HCT116 (cell line): ENCODE data around the gene SH3RF2. TPM values are rescaled to one million over a fixed set of nuclear protein-coding genes. Genes with fewer than 3 reads are reported as not detected.

Experiments
- ATAC-seq: fragments of 200-7000 bp; cut with Tn5 transposase; 2 replicates; pipeline ENCODE4 v1.9.1; 2020; ENCODE audit warnings: mild to moderate bottlenecking, moderate library complexity
- BruUV-seq: library from RNA; stranded (reverse); fragments of 400-500 nt; replicated peaks from 2 replicates; lab custom pipeline; 2021; lab: Mats Ljungman, UMichigan
- CTCF ChIA-PET: fragments of 300-600 bp; sonication (Branson Sonifier 250); formaldehyde crosslinking; loops from one replicate; lab custom pipeline; 2021; ENCODE audit warnings: antibody characterized with exemption; lab: Charles Lee
- POLR2A ChIA-PET: fragments of 300-600, 350-600 bp; sonication (Branson Sonifier 250); formaldehyde crosslinking; loops from one replicate; lab custom pipeline; 2021; ENCODE audit warnings: antibody characterized with exemption; lab: Charles Lee
- RAD21 ChIA-PET, 2 experiments: fragments of 300-600 bp; sonication (Branson Sonifier 250); formaldehyde crosslinking; loops; one replicate each; lab custom pipeline; 2023; ENCODE audit warnings: low total read pairs in 2 of 2; ENCODE audit not compliant: uncharacterized antibody in 2 of 2, unreplicated experiment in 2 of 2, low non-redundant PET in 1 of 2; lab: Charles Lee
- DNase-seq: peaks from one replicate; pipeline ENCODE4 v3.0.0-alpha.2; 2010; ENCODE audit warnings: low read depth, low spot score
- H2AFZ ChIP-seq: fragments of 200-600 bp; shearing (Covaris generic), sonication (generic); 2 replicates; pipeline ENCODE4 v1.6.1; 2017; ENCODE audit warnings: low read depth, mixed run types, mixed read lengths, antibody characterized with exemption, low read length; ENCODE audit not compliant: poor library complexity, severe bottlenecking
- H3K27ac ChIP-seq: 2 replicates; pipeline ENCODE4 v1.5.1; 2012; ENCODE audit warnings: low read depth, low read length
- H3K27me3 ChIP-seq: fragments of 200-600 bp; sonication (generic); 2 replicates; pipeline ENCODE4 v1.6.1; 2016; ENCODE audit warnings: mixed run types, low read length, mixed read lengths; ENCODE audit not compliant: insufficient read depth
- H3K36me3 ChIP-seq, 2 experiments: fragments of 200-500 bp in 1 of 2; fragments of 200-600 bp in 1 of 2; sonication (Bioruptor generic) in 1 of 2; sonication (generic) in 1 of 2; 2 replicates each; pipeline versions ENCODE4 v1.5.1 to v1.6.1; 2014 to 2016; ENCODE audit warnings: low read length in 2 of 2, inconsistent platforms in 1 of 2, mixed read lengths in 1 of 2, mixed run types in 1 of 2; ENCODE audit not compliant: insufficient read depth in 2 of 2, control insufficient read depth in 1 of 2
- H3K4me1 ChIP-seq, 2 experiments: fragments of 200-600 bp in 1 of 2; sonication (generic) in 1 of 2; 2 replicates each; pipeline versions ENCODE4 v1.5.1 to v1.6.1; 2012 to 2017; ENCODE audit warnings: low read length in 2 of 2, inconsistent platforms in 1 of 2, mild to moderate bottlenecking in 1 of 2, mixed read lengths in 1 of 2, mixed run types in 1 of 2, moderate library complexity in 1 of 2; ENCODE audit not compliant: insufficient read depth in 2 of 2, control insufficient read depth in 1 of 2
- H3K4me2 ChIP-seq: fragments of 200-600 bp; sonication (generic); 2 replicates; pipeline ENCODE4 v1.6.1; 2017; ENCODE audit warnings: mixed run types, low read length, mixed read lengths
- H3K4me3 ChIP-seq, 2 experiments: fragments of 200-600 bp in 1 of 2; sonication (generic) in 1 of 2; replicated peaks in 1 of 2; 2 replicates each; pipeline ENCODE4 v1.5.1; 2011 to 2016; ENCODE audit warnings: low read length in 2 of 2, control low read depth in 1 of 2, low read depth in 1 of 2, mild to moderate bottlenecking in 1 of 2, mixed read lengths in 1 of 2, mixed run types in 1 of 2
- H3K79me2 ChIP-seq: fragments of 200-600 bp; sonication (generic); 2 replicates; pipeline ENCODE4 v1.6.1; 2017; ENCODE audit warnings: mild to moderate bottlenecking, mixed run types, low read length, moderate library complexity, mixed read lengths; ENCODE audit not compliant: insufficient read depth
- H3K9ac ChIP-seq: fragments of 200-600 bp; sonication (generic); 2 replicates; pipeline ENCODE4 v1.6.1; 2016; ENCODE audit warnings: low read length, mixed read lengths
- H3K9me2 ChIP-seq: fragments of 200-600 bp; sonication (generic), shearing (Covaris generic); 2 replicates; pipeline ENCODE4 v1.6.1; 2017; ENCODE audit warnings: mixed run types, mild to moderate bottlenecking, moderate library complexity; ENCODE audit not compliant: insufficient read depth
- H3K9me3 ChIP-seq, 2 experiments: fragments of 200-500 bp in 1 of 2; fragments of 200-600 bp in 1 of 2; sonication (Bioruptor generic) in 1 of 2; sonication (generic) in 1 of 2; 2 replicates each; pipeline ENCODE4 v1.6.1; 2014 to 2017; ENCODE audit warnings: low read length in 2 of 2, mixed read lengths in 2 of 2, inconsistent platforms in 1 of 2, low read depth in 1 of 2, mild to moderate bottlenecking in 1 of 2, mixed run types in 1 of 2, moderate library complexity in 1 of 2; ENCODE audit not compliant: control insufficient read depth in 1 of 2, insufficient read depth in 1 of 2
- H4K20me1 ChIP-seq: fragments of 200-600 bp; sonication (generic), shearing (Covaris generic); 2 replicates; pipeline ENCODE4 v1.6.1; 2017; ENCODE audit warnings: mixed run types, mild to moderate bottlenecking, moderate library complexity; ENCODE audit not compliant: insufficient read depth
- CEBPB ChIP-seq: IDR thresholded peaks from 2 replicates; pipeline ENCODE4 v1.6.1; 2012; ENCODE audit warnings: low read depth
- CTCF ChIP-seq, 3 experiments: fragments of 200-600 bp in 1 of 3; sonication (generic) in 1 of 3; IDR thresholded peaks in 2 of 3; conservative IDR thresholded peaks in 1 of 3; 2 replicates each; pipeline ENCODE4 v1.5.1; 2012 to 2017; ENCODE audit warnings: low read depth in 2 of 3, low read length in 2 of 3, antibody characterized with exemption in 1 of 3, borderline replicate concordance in 1 of 3, control low read depth in 1 of 3, mild to moderate bottlenecking in 1 of 3, mixed read lengths in 1 of 3, mixed run types in 1 of 3, moderate library complexity in 1 of 3; ENCODE audit not compliant: insufficient read depth in 1 of 3
- EZH2 ChIP-seq: fragments of 200-600 bp; sonication (generic); IDR thresholded peaks from 2 replicates; pipeline ENCODE4 v1.6.1; 2017; ENCODE audit warnings: antibody characterized with exemption, mixed run types
- FOSL1 ChIP-seq: IDR thresholded peaks from 2 replicates; pipeline ENCODE4 v1.6.1; 2012; ENCODE audit warnings: low read depth
- MAX ChIP-seq: IDR thresholded peaks from 2 replicates; pipeline ENCODE4 v1.6.1; 2012
- POLR2AphosphoS5 ChIP-seq: IDR thresholded peaks from 2 replicates; pipeline ENCODE4 v1.6.1; 2011; ENCODE audit warnings: mild to moderate bottlenecking, low read depth, low read length, moderate library complexity
- RAD21 ChIP-seq: IDR thresholded peaks from 2 replicates; pipeline ENCODE4 v1.6.1; 2012; ENCODE audit warnings: low read depth, mild to moderate bottlenecking
- REST ChIP-seq: IDR thresholded peaks from 2 replicates; pipeline ENCODE4 v1.6.1; 2012; ENCODE audit warnings: low read depth
- SP1 ChIP-seq: IDR thresholded peaks from 2 replicates; pipeline ENCODE4 v1.6.1; 2012; ENCODE audit warnings: low read depth
- SRF ChIP-seq: IDR thresholded peaks from 2 replicates; pipeline ENCODE4 v1.6.1; 2012; ENCODE audit warnings: low read depth
- intact Hi-C: fragments of 100-400 bp; cut with micrococcal nuclease; formaldehyde crosslinking; loops from 2 replicates; pipeline ENCODE4 v1.10.0; 2022
- total RNA-seq: library from RNA; stranded (reverse); gene quantifications from one replicate; pipeline ENCODE4 v1.2.1, GENCODE V29; 2021; ENCODE audit not compliant: unreplicated experiment

Gene SH3RF2
- total RNA-seq, 1 experiment from 2014 or later: 14.3 TPM

GRCh38 chr5:145943674-145944121 lies 7.3 kb downstream of the SH3RF2 start (continued):
- TF ChIP-seq CTCF (IDR thresholded peaks at IDR 0.05 in 2 of 3, conservative IDR thresholded peaks at IDR 0.05 in 1 of 3; ENCODE audit: borderline replicate concordance in 1 of 3, insufficient read depth in 1 of 3, low read depth in 2 of 3, low read length in 2 of 3) (no peak), SRF (no peak), FOSL1 (no peak), REST (no peak)

GRCh38 chr5:145944328-145944727 lies 8.0 kb downstream of the SH3RF2 start:
- ATAC-seq: no peak

More at GRCh38 chr5:145944328-145944727, 8.0 kb downstream of the SH3RF2 start:
- BruUV-seq: no TSS peak
- H3K9ac ChIP-seq: no peak overlapping the region
- ChIA-PET RAD21 (no interaction called here), CTCF (interaction anchor here (1.0 kb wide), 1 partner anchor 97 kb away, joined by 3 read pairs; no protein-coding TSS in a partner anchor), POLR2A (no interaction called here)
- H3K4me3 ChIP-seq: no peak overlapping the region
- H3K4me2 ChIP-seq: no peak overlapping the region; the same call in 1 of the 2 replicates
- peaks cover 61% of the 10 kb centered on the region for H3K79me2 ChIP-seq
- no peak for DNase-seq
- H3K36me3 ChIP-seq: no peaks in the 10 kb centered on the region
- no peaks in the 10 kb centered on the region for H4K20me1 ChIP-seq
- peaks cover 51 to 96% of the 10 kb centered on the region in 2 experiments for H3K4me1 ChIP-seq
- no peaks in the 10 kb centered on the region for H3K9me3 ChIP-seq
- no peak overlapping the region for H3K27ac ChIP-seq
- H2AFZ ChIP-seq: no peak overlapping the region
- intact Hi-C loops: no loop called here
- H3K27me3 ChIP-seq: no peaks in the 10 kb centered on the region
- H3K9me2 ChIP-seq: no peaks in the 10 kb centered on the region
- TF ChIP-seq CEBPB (no peak), RAD21 (no peak), SP1 (no peak), SRF (no peak), EZH2 (no peak), POLR2AphosphoS5 (no peak), MAX (no peak)
